Thoracic aorta (tissue), 2 donors: ENCODE results near the gene MAFB. TPM values are rescaled to one million over a fixed set of nuclear protein-coding genes. Genes with fewer than 3 reads are reported as not detected.

Experiments used
- ATAC-seq: fragments of 150-250 bp; one replicate; pipeline ENCODE4 v1.8.0; 2017; ENCODE audit warnings: low read depth; ENCODE audit not compliant: insufficient number of reproducible peaks, low FRiP score
- DNase-seq: peaks from one replicate; pipeline ENCODE4 v3.0.0-alpha.2; 2020; ENCODE audit warnings: low spot score
- H3K27ac ChIP-seq, 2 donors: fragments of 200-600 bp; sonication (generic); 1 replicate in 1 of 2; 2 replicates in 1 of 2; pipeline ENCODE4 v1.5.1; 2016; ENCODE audit warnings: mild to moderate bottlenecking in 2 of 2, moderate library complexity in 2 of 2
- H3K27me3 ChIP-seq: fragments of 200-600 bp; sonication (generic); replicated peaks from 2 replicates; pipeline ENCODE4 v1.6.0; 2016; ENCODE audit warnings: mild to moderate bottlenecking; ENCODE audit not compliant: insufficient read depth
- H3K36me3 ChIP-seq: fragments of 200-600 bp; sonication (generic); one replicate; pipeline ENCODE4 v1.5.1; 2016
- H3K4me1 ChIP-seq, 2 donors: fragments of 200-600 bp; sonication (generic); 1 replicate in 1 of 2; 2 replicates in 1 of 2; pipeline versions ENCODE4 v1.5.1 to v1.6.0; 2016; ENCODE audit warnings: low read depth in 2 of 2, mild to moderate bottlenecking in 1 of 2; ENCODE audit not compliant: control insufficient read depth in 1 of 2
- H3K4me3 ChIP-seq: fragments of 200-600 bp; sonication (generic); 2 replicates; pipeline ENCODE4 v1.5.1; 2016; ENCODE audit warnings: mild to moderate bottlenecking
- H3K9me3 ChIP-seq: fragments of 200-600 bp; sonication (generic); 2 replicates; pipeline ENCODE4 v1.5.1; 2016
- total RNA-seq, 2 donors: library from RNA; depleted of rRNA; stranded (reverse); fragments of >200 nt; gene quantifications; one replicate each; pipeline versions ENCODE4 v1.1.0 to v1.2.3, GENCODE V29; 2016
- TF ChIP-seq, protein P1 (sequence below): fragments of 200-600 bp; sonication (generic); IDR thresholded peaks from one replicate; pipeline ENCODE4 v1.5.1; 2019; ENCODE audit warnings: antibody characterized with exemption

MAFB gene
- total RNA-seq, 2 donors from 2014 or later, result 75.0 to 82.9 TPM

- DNase-seq (no peak), ATAC-seq (no peak)
- Histone ChIP-seq H3K4me1 (peaks cover 0 to 6% of the 10 kb centered on the region in 2 donors), H3K27me3 (no peaks in the 10 kb centered on the region), H3K36me3 (no peaks in the 10 kb centered on the region), H3K9me3 (no peaks in the 10 kb centered on the region), H3K4me3 (no peak overlapping the region), H3K27ac (no peak overlapping the region)
- TF ChIP-seq, protein P1, sequence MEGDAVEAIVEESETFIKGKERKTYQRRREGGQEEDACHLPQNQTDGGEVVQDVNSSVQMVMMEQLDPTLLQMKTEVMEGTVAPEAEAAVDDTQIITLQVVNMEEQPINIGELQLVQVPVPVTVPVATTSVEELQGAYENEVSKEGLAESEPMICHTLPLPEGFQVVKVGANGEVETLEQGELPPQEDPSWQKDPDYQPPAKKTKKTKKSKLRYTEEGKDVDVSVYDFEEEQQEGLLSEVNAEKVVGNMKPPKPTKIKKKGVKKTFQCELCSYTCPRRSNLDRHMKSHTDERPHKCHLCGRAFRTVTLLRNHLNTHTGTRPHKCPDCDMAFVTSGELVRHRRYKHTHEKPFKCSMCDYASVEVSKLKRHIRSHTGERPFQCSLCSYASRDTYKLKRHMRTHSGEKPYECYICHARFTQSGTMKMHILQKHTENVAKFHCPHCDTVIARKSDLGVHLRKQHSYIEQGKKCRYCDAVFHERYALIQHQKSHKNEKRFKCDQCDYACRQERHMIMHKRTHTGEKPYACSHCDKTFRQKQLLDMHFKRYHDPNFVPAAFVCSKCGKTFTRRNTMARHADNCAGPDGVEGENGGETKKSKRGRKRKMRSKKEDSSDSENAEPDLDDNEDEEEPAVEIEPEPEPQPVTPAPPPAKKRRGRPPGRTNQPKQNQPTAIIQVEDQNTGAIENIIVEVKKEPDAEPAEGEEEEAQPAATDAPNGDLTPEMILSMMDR, result no peak
Observed at GRCh38 chr20:40639676-40640355, 49.2 kb downstream of the MAFB start.

GRCh38 chr20:40639132-40639531 is 49.9 kb downstream of the MAFB start:
- H3K4me3 ChIP-seq, result no peak overlapping the region
- no peak for ATAC-seq
- TF ChIP-seq, protein P1, result no peak

DNA sequence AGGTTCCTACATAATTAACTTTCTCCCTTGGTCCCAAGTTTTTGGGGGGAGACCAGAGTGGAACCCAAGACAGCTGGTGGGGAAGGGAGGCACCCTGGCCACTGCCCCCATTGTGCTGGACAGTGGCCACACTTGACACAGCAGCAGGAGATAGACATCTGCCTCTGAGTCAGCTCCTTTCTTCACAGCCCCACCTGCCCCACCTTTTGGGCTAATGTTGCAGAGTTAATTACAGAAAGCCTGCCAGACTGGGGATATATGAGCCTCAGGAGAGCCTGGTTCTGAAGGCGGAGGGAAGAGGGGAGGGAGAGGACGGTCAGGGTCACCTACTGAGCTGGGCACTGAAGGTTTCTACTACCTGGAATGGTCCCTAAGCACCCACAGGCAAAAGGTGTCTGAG is 50.6 kb downstream of the MAFB start:
- H3K4me1 ChIP-seq, result no peaks in the 10 kb centered on the region
- no peak overlapping the region for H3K27ac ChIP-seq
- ATAC-seq, result no peak
- H3K27me3 ChIP-seq, result no peaks in the 10 kb centered on the region
- H3K9me3 ChIP-seq, result no peaks in the 10 kb centered on the region
- TF ChIP-seq, protein P1, result no peak
- H3K36me3 ChIP-seq, result no peaks in the 10 kb centered on the region
- no peak overlapping the region for H3K4me3 ChIP-seq
- no peak for DNase-seq

More at GRCh38 chr20:40639132-40639531, 49.9 kb downstream of the MAFB start:
- Histone ChIP-seq H3K4me1 (peaks cover 0 to 6% of the 10 kb centered on the region in 2 donors), H3K27me3 (no peaks in the 10 kb centered on the region), H3K27ac (no peak overlapping the region), H3K36me3 (no peaks in the 10 kb centered on the region), H3K9me3 (no peaks in the 10 kb centered on the region)
- no peak for DNase-seq

DNA sequence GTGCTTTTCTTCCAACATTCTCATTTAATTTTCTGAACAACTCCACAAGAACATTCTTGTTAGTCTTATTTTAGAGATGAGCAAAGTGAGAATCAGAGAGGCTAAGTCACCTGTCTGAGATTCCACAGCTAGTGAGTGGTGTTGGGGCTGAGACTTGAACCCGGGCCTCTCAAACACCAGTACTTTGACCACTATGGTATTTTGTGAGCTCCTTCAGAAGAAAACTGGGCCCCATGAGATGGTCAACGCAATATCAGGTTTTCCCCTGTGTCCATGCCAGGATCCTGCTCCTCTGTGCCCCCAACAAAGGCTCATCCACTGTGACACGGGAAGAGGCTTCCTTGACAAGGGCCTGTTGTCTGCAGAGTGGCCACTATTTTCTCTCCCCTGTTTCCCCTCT is 51.9 kb downstream of the MAFB start:
- no peaks in the 10 kb centered on the region for H3K36me3 ChIP-seq
- TF ChIP-seq, protein P1, result no peak
- DNase-seq (no peak), ATAC-seq (no peak)
- no peak overlapping the region for H3K4me3 ChIP-seq
- H3K27ac ChIP-seq, result no peak overlapping the region
- H3K9me3 ChIP-seq, result no peaks in the 10 kb centered on the region
- no peaks in the 10 kb centered on the region for H3K27me3 ChIP-seq
- no peaks in the 10 kb centered on the region for H3K4me1 ChIP-seq

GRCh38 chr20:40636486-40636885 is 52.5 kb downstream of the MAFB start:
- H3K27me3 ChIP-seq, result no peaks in the 10 kb centered on the region
- no peak for ATAC-seq
- TF ChIP-seq, protein P1, result no peak
- no peaks in the 10 kb centered on the region for H3K36me3 ChIP-seq
- H3K4me1 ChIP-seq, result no peaks in the 10 kb centered on the region
- DNase-seq, result no peak
- no peak overlapping the region for H3K4me3 ChIP-seq
- H3K9me3 ChIP-seq, result no peaks in the 10 kb centered on the region
- no peak overlapping the region for H3K27ac ChIP-seq
